ENCODE data around the gene SOX3.

Gene SOX3

DNA sequence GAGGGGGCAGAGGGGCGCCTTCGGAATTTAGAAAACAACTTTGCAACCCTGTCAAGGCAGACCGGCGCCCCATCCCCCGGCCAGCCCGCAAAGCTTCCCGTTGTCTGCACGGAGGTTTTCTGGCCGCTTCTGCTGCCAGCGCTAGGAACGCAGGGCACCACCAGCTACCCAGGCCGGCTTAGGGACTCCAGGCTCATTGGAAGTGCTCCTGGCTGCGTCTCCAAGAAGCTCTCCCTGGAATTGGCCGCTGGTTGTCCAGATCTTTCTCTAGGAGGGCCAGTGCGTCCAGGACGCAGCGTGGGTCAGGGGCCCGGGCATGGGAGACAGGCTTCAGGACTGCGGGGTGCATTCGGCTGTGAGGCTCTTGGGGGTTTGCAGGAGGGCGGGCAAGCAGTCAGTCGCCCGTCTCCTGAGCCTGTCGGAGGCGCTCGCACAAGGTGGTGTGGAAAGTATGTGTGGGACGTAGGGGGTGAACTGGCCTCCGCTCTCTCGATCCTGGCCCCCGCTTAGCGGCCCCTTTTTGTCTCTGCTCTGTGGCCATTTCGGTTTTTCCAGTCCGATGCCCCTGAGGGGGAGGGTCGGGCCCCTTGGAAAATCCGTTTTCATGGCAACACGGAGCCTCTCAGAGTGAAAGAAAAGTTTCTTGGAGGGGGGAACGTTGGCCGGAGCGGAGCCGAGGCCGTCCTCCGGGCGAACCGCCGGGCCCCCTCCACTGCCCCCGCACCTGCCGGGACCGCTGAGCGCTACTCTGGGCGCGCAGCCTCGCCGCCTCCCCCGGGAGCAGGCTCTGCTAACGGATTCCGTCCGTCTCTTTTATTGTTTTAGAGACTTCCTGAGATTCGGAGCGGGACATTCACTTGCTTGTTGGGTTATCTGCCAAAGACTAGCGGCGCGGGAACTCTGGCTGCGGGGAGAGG is 810 bp upstream of the SOX3 start:
- TF ChIP-seq GATA3 (IDR thresholded peaks at IDR 0.05; ENCODE audit: low read depth, low read length): no peak

DNA sequence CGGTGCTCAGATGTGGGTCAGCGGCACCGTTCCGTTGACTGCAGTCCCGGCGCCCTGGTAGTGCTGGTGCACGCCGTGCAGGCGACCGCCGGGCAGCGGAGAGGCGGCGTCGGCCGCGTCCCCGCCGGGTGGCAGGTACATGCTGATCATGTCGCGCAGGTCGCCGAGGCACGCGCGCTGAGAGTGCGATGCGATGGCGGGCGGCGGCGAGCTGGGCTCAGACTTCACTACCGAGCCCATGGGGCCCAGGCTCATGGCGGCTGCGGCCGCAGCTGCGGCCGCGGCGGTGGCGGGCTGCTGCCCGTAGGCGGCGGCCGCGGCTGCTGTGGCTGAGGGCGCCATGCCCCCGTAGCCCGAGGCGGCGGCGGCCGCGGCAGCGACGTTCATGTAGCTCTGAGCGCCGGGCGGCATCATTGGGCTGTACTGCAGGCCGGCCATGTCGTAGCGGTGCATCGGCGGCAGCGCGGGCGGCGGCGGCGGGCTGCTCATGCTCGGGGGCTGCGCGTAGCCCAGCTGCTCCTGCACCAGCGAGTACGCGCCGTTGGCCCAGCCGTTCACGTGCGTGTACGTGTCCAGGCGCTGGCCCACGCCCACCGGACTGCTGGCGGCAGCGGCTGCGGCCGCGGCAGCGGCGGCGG is 1.0 kb downstream of the SOX3 start:
- TF ChIP-seq GATA3 (IDR thresholded peaks at IDR 0.05; ENCODE audit: low read depth, low read length) (no peak), GATA2 (IDR thresholded peaks at IDR 0.05; ENCODE audit: low read depth, low read length) (no peak)

DNA sequence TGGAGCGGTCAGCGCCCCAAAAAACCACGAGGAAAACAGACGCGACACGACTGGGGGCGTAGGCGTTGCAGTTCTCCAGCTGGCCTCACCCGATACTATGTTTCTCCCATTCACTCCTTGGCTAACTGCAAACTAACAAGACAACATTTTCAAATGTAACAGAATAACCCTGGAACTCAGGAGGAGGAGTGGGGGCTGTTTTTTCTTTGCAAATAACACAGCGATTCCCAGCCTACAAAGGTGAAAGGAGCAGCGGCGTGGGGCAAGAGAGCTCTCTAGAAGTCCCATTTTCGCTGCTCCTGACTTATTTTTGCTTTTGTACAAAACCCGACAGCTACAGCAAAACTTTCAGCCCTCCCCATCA is 1.6 kb downstream of the SOX3 start:
- TF ChIP-seq GATA2 (IDR thresholded peaks at IDR 0.05; ENCODE audit: low read depth, low read length) (no peak), GATA3 (IDR thresholded peaks at IDR 0.05; ENCODE audit: low read depth, low read length) (no peak)

DNA sequence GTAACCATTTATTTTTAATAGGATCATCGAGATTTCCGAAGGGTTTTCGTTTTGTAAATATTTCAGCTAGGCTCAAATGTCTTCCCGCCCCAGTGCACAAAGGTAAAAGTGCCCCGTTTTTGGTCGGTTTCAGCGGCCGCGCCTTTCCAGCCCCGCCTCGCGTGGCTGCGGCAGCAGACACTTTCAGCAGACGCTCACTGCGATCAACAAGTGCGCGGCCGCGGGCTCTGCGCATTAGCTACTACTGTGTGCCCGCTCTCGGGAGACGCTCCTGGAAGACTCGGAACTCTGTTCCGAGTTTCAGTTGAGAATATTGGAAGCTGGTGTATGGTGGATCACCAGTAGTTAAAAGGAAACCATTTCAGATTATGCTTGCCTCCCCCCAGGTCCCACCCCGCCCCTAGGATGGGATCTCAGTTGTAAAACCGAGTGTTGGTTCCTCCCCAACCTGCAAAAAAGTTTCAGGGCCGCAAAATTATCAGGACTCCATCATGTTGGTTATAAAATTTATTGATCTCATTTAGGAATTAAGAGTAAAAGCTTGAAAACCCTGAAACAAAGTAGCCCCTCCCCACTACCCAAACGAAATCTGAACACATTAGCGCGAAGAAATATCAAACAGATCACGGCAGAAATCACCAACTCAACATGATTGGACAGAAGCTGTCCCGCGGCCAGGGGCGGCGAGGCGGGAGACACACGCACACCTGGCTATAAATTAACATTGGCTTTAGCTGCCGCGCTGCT is 2.2 kb downstream of the SOX3 start:
- TF ChIP-seq GATA2 (IDR thresholded peaks at IDR 0.05; ENCODE audit: low read depth, low read length) (no peak), GATA3 (IDR thresholded peaks at IDR 0.05; ENCODE audit: low read depth, low read length) (no peak)

DNA sequence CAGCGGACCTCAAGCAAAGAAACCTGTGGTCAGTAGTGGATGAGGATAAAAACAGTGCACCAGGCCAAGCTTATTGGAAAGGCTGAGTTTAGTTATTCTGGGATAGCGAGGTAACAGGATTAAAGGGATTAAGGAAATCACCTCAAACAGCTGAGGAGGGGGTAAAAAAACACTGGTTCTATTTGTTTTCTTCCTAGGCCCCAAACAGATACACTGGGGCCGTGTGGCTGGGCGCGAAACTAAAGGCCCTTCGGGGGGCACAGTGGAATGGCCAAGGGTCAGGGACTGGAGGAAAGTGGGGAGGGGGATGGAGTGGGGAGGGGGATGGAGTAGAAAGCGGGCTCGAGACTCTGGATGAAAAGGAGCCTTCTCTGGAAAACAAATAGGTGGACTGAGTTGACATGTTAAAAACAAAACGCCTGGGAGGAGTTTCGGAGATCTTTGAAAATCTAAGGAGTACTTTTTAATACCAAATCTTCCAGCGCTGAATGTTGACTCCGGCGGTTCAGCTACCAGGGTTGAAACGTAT is 2.9 kb downstream of the SOX3 start:
- no peak for TF ChIP-seq GATA3 (IDR thresholded peaks at IDR 0.05; ENCODE audit: low read depth, low read length)
- no peak for TF ChIP-seq GATA2 (IDR thresholded peaks at IDR 0.05; ENCODE audit: low read depth, low read length)

DNA sequence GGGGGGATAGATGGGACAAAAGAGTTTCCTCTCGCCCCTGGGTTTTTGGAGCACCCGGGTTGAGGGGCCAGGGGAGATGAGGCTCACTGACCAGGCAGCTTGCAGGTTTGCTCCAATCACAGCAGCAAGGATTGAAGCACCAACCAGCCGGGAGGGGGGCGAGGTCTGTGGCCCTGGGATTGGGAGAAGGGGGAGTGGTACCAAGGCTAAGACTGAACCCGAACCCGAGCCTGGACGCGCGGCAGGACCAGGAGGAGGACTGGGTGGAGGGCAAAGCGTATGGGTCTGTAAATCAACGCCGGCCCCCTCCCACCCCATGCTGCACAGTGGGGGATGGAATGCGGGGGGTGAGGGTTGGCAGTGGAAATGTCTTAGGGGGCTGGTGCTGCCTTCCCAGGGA is 3.5 kb downstream of the SOX3 start:
- no peak for TF ChIP-seq GATA2 (IDR thresholded peaks at IDR 0.05; ENCODE audit: low read depth, low read length)
- TF ChIP-seq GATA3 (IDR thresholded peaks at IDR 0.05; ENCODE audit: low read depth, low read length): no peak

DNA sequence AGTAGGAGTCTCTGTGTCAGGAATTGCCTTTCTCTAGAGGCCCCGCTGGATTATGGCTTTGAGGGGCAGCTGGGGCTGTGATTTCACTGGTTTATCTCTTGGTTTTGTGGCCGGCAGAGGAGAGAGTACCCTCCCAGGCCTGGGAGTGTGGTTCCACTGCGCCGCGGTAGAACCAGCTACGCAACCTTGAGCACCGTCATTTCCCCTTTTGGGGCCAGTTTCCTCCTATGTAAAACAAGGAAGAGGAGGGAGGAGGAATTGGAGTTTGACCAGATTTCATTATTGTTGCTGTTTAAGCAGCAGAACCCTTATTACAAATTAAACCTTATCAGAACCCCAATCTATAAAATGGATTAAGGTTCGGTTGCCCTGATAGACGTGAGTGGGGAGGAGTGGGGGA is 4.4 kb downstream of the SOX3 start:
- TF ChIP-seq GATA3 (IDR thresholded peaks at IDR 0.05; ENCODE audit: low read depth, low read length): no peak
- no peak for TF ChIP-seq GATA2 (IDR thresholded peaks at IDR 0.05; ENCODE audit: low read depth, low read length)

DNA sequence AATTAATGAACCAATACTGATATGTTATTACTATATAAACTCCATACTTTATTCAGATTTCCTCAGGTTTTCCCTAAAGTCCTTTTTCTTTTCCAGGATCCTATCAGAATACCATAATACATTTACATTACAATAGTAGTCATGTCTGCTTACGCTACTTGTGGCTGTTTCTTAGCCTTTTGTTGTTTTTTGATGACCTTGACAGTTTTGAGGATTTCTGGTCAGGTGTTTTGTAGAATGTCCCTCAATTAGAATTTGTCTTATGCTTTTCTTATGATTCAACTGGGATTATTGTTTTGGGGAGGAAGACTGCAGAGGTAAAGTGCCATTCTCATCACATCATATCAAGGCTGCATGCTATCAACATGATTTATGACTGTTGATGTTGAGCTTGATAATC is 9.1 kb downstream of the SOX3 start:
- TF ChIP-seq GATA3 (IDR thresholded peaks at IDR 0.05; ENCODE audit: low read depth, low read length): no peak

DNA sequence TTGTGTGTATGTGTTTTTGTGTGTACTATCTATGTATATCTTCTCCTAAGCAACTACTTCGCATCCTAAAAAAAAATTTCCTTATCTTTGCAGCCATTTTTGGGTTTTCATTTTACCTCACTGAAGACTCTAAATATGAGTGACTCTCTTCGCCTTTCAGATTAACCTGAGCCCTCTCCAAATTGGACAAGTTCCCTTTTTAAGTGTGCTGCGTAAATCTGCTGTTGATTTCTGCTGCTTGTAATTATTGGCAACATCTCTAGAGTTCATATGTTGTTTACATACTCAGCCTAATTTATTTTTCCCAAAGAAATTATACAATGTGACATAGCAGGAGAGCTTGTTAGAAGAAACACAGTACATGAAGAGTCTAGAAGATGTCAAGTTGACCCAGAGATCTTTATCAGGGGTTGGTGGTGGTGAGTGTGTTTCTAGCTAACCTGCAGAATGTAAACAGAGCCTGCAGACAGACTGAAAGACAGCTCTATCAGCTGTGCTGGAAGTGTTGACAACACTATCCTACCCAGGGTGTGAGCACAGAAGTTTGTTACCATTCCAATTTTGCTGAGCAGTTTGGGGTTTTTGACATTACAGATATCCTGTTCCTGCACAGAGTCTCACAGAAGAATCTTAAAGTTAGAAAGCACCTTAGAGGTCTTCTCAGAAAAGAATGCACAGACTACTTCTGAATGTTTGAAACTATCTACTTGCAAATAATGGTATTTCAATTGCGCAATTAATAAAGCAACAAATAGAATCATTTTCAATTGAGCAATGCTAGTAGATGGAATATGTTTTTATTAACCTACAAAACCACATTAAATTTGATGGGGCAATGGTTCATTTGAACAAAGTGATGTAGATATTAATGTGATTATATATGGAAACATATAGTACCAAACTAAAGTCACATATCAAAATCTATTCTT is 12.5 kb downstream of the SOX3 start:
- no peak for TF ChIP-seq GATA3 (IDR thresholded peaks at IDR 0.05; ENCODE audit: low read depth, low read length)
- TF ChIP-seq GATA2 (IDR thresholded peaks at IDR 0.05; ENCODE audit: low read depth, low read length): no peak

DNA sequence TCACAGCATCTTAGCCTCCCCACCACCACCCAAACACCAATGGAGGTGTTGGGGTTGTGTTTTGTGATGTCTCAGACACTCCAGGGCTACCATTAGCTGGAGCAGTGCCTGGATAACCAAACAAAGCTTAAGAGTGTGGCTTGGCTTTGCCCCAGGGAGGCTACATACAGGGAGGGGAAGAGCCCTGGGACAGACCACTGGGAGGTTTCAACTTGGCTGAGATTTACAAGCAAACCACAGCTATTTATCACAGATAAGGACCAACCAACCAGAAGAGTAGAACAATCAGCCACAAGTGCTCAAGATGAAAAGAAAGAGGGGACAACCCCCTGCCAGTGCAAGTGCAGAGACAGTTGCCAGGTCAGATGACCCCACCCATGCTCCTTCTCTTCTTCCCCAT is 24.1 kb downstream of the SOX3 start:
- TF ChIP-seq GATA2 (IDR thresholded peaks at IDR 0.05; ENCODE audit: low read depth, low read length) (no peak), GATA3 (IDR thresholded peaks at IDR 0.05; ENCODE audit: low read depth, low read length) (no peak)

DNA sequence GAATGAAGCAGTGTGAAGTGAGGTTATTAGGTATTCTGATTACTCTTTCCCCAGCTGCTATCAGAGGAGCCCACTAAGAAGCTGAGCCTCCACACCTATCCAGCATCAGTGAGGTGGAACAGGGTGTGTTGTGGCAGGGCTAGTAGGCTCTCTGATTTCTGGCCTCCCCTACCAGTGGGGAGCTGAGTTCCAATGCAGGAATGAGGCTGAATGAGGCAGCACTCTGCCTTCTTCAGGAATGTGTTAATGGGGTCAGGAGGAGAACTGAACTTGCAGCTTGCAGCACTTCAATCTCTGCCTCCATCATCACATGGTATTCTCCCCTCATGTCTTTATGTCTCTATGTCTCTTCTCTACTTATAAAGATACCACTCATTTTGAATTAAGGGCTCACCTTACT is 26.9 kb downstream of the SOX3 start:
- TF ChIP-seq GATA3 (IDR thresholded peaks at IDR 0.05; ENCODE audit: low read depth, low read length) (no peak), GATA2 (IDR thresholded peaks at IDR 0.05; ENCODE audit: low read depth, low read length) (no peak)

DNA sequence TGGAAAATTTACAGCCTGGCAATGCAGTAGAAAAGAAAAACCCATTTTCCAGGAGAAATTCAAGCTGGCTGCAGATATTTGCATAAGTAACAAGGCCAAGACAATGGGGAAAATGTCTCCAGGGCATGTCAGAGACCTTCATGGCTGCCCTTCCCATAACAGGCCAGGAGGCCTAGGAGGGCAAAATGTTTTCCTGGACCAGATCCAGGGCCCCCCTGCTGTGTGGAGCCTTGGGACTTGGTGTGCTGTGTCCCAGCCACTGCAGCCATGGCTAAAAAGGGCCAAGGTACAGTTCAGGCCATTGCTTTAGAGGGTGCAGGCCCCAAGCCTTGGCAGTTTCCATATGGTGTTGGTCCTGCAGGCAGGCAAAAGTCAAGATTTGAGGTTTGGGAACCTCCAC is 29.8 kb downstream of the SOX3 start:
- TF ChIP-seq GATA2 (IDR thresholded peaks at IDR 0.05; ENCODE audit: low read depth, low read length) (no peak), GATA3 (IDR thresholded peaks at IDR 0.05; ENCODE audit: low read depth, low read length) (no peak)

DNA sequence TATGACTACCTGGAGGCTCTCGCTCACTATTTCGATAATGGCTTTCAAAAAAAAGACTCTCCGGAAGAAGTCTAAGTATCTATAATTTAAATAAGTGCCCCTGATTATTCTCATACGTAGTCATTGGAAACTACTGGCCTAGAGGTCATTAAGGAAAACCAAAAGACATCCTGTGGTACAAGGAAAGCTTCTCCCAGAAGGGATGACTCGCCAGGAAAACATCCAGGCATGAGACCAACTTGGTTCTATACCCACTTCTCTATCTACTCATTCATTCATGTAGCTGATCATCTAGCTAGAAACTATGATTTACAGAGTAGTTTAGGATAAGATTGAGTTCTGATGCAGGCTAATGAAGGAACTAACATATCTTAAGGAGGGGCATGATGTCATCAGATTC is 37.7 kb downstream of the SOX3 start:
- no peak for TF ChIP-seq GATA3 (IDR thresholded peaks at IDR 0.05; ENCODE audit: low read depth, low read length)
- TF ChIP-seq GATA2 (IDR thresholded peaks at IDR 0.05; ENCODE audit: low read depth, low read length): no peak

Data from SH-SY5Y (cell line).